CD4-positive, alpha-beta T cell treated with Interleukin-6 for 4 hours (primary cell): ENCODE measurements around the gene SLC6A4.
"Not testable (repeated sequence)": the region's sequence is repeated elsewhere in the genome, so short reads cannot be mapped to it uniquely, and the experiment has no call there.

Experiments used
- DNase-seq: peaks from one replicate; pipeline ENCODE4 v3.0.0-alpha.2; 2020; ENCODE audit warnings: mixed read lengths

SLC6A4 gene

DNA sequence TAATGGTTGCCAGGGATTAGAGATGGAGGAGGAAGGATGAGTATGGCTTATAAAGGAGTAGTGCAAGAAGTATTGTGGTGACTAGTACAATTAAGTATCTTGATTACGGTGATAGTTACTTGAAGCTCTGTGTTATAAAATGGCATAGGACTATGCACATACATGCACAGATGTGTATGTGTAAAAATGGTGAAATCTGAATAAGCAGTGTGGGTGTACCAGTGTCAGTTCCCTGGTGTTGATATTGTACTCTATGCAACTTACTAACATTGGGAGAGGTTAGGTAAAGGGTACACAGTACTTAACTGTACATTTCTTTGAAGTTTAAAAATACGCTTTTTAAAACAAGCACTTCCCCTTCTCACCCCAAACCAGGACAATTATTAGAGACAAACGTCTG, 70.3 kb downstream of the SLC6A4 start:
- DNase-seq, result no peak

DNA sequence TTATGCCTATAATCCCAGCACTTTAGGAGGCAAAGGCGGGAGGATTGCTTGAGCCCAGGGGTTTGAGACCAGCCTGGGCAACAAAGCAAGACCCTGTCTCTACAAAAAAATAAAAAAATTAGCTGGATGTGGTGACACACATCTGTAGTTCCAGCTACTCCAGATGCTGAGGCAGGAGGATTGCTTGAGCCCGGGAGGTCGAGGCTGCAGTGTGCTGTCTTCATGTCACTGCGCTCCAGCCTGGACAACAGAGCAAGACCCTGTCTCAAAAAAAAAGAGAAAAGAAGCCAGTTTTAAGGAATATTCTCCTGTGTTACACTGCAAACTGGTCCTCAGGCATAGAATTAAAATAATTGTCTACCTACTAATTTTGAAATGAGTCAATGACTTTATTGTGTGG, 71.0 kb downstream of the SLC6A4 start:
- DNase-seq, result no peak

DNA sequence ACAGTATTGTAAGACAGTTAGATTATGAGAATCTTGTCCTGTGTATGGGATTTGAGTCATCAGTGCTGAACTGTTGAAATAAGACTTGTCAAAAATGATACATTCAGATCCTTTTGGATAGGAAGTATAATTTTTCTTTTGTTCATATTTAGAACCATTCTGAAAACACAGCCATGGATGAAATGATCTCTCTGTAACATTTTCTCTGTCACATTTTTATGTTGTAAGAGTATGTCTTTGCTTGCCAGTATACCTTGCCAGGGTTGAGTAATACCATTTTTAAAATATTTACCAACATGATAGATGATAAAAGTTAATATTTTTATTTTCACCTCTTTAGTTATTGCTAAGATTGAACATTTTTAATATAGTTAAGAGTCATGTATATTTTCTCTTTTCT, 73.9 kb downstream of the SLC6A4 start:
- no peak for DNase-seq

DNA sequence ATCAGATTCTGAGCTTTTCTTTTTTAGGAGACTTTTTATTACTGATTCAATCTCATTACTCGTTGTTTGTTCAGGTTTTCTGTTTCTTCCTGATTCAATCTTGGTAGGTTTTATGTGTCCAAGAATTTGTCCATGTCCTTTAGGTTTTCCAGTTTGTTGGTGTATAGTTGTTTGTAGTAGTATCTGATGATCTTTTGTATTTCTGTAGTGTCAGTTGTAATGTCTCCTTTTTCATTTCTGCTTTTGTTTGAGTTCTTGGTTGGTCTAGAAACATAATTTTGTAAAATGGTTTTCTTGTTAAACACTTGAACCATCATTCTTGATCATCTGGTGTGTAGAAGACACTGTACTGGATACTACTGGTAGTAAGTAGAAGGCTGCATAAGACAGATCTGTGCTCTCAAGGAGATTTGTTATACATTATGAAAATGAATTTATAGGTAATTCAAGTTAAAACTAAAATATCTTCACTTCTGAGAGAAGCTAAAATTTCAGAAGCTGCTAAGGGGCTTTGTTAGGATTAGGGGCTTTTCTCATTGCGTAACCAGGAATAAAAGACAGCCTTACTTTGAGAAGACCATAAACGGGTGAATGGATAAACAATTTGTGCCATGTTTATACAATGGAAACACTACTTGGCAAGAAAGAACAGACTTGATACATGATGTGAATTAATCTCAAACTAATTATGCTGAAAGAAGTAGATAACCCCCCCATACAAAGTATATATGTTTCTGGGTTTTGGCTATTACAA, 74.9 kb downstream of the SLC6A4 start:
- DNase-seq, result no peak

DNA sequence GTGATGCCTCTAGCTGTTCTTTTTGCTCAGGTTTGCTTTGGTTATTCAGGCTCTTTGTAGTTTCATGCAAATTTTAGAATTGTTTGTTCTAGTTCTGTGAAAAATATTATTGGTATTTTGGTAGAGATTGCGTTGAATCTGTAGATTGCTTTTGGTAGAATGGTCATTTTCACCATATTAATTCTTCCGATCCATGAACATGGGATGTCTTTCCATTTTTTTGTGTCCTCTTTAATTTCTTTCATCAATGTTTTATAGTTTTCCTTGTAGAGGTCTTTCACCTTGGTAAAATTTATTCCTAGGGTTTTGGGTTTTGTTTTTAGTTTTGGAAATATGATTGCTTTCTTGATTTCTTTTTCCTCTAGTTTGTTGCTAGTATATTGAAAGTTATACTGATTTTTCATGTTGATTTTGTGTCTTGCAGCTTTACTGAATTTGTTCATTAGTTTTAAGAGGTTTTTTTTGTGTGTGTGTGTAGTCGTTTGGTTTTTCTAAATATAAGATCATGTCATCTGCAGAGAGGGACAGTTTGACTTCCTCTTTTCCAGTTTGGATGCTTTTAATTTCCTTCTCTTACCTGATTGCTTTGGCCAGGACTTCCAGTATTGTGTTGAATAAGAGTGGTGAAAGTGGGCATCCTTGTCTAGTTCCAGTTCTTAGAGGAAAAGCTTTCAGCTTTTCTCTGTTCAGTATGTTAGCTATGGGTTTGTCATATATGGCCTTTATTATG, 76.4 kb downstream of the SLC6A4 start:
- DNase-seq, result no peak

DNA sequence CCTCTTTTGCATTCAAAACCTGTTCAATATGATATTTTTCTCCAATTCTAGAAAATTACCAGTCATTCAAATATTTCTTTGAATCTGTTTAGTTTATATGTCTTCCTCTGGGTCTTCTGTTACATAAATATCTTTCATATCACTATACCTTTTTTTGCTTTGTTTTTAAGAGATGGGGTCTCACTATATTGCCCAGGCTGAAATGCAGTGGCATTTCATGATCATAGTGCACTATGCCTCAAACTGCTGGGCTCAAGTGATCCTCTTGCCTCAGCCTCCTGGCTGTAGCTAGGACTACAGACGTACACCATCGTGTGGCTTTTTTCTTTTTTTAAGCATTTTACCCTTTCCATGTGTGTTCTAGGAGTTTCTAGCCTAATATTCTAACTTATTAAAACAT, 80.1 kb downstream of the SLC6A4 start:
- no peak for DNase-seq

DNA sequence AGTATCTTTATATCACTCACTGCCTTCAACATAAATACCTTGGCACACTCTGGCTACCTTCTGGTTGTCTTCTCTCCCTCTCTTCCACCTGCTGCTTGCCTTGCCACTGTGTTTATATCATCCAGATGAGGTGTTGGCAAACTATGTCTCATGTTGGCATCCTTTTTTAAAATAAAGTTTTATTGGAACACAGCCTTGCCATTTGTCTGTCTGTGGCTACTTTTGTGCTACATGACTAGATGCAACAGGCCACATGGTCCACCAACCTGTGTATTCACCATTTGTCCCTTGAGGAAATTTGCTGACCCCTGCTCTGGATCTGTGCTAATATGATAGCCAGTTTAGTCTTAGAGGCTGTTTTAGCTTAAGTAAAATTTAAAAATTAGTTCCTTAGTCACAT, 82.0 kb downstream of the SLC6A4 start:
- no peak for DNase-seq

DNA sequence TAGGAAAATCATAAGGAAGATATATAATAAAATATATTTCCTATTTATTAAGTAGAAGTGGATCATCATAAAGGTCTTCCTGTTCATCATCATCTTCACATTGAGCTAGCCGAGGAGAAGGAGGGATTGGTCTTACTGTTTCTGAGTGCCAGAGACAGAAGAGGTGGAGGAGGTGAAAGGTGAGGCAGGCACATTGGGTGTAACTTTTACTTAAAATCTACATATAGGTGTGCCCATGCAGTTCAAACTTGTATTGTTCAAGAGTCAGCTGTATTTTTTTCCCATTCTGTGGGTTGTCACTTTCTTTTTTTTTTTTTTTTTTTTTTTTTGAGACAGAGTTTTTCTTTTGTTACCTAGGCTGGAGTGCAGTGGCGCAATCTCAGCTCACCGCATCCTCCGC, 84.0 kb downstream of the SLC6A4 start:
- no peak for DNase-seq

DNA sequence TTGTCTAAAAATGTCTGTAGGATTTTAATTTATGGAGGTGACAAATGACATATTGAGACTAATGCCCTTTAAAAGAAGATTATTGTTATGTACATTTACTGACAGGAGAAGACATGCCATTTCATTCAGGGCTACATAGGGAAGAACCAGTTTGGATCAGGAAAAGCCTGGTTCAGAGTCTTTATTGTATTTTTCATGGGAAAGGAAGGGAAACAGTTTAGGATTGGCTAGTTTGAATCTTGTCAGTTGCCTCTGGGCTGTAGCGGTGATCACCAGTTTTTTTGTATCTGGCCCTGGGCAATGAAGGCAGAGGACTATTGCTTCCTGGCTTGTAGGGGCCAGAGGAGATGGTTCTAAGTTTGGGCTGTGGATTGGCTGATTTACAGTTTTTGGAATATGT, 87.1 kb downstream of the SLC6A4 start:
- no peak for DNase-seq

DNA sequence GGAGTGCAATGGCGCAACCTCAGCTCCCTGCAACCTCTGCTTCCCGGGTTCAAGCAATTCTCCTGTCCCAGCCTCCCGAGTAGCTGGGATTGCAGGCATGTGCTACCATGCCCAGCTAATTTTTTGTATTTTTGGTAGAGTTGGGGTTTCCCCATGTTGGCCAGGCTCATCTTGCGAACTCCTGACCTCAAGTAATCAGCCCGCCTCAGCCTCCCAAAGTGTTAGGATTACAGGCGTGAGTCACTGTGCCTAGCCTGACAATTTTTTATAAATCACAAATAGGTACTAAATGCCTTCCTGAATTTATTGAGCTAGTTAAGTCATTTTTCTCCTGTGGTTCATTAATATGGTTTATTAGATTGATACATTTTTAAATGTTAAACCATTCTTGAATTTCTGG, 87.6 kb downstream of the SLC6A4 start:
- DNase-seq, result not testable (repeated sequence)
